BJ (cell line): Measurements from ENCODE around the gene TRANK1. TPM values are rescaled to one million over a fixed set of nuclear protein-coding genes. Genes with fewer than 3 reads are reported as not detected.

Experiments used
- CTCF ChIA-PET: fragments of 350-600 bp; formaldehyde crosslinking; extraction: SDS; loops from one replicate; lab custom pipeline; 2021; ENCODE audit warnings: antibody characterized with exemption, inconsistent platforms; lab: Yijun Ruan, JAX
- POLR2A ChIA-PET: fragments of 300-600 bp; sonication (Branson Sonifier 250); formaldehyde crosslinking; extraction: SDS; loops from one replicate; lab custom pipeline; 2021; ENCODE audit warnings: antibody characterized with exemption; lab: Charles Lee
- DNase-seq: peaks from one replicate; pipeline ENCODE4 v3.0.0-alpha.2; 2011; ENCODE audit warnings: low read depth
- H3K27me3 ChIP-seq: 2 replicates; pipeline ENCODE4 v1.6.0; 2011; ENCODE audit warnings: low read length; ENCODE audit not compliant: control insufficient read depth, insufficient read depth
- H3K36me3 ChIP-seq: 2 replicates; pipeline ENCODE4 v1.5.1; 2011; ENCODE audit warnings: low read length; ENCODE audit not compliant: control insufficient read depth, insufficient read depth
- H3K4me3 ChIP-seq: 2 replicates; pipeline ENCODE4 v1.5.1; 2011; ENCODE audit warnings: low read depth, mild to moderate bottlenecking, control low read depth, low read length
- CTCF ChIP-seq: IDR thresholded peaks from 2 replicates; pipeline ENCODE4 v1.5.1; 2011; ENCODE audit warnings: low read depth, mild to moderate bottlenecking, control low read depth, inconsistent platforms, low read length, moderate library complexity; ENCODE audit not compliant: insufficient read depth
- polyA plus RNA-seq: library from polyadenylated mRNA; depleted of rRNA; stranded (reverse); fragments of >200 nt; gene quantifications from 2 replicates; pipeline ENCODE4 v1.2.3, GENCODE V29; 2011

The TRANK1 gene
- polyA plus RNA-seq, 1 experiment: 11.3 TPM

DNA sequence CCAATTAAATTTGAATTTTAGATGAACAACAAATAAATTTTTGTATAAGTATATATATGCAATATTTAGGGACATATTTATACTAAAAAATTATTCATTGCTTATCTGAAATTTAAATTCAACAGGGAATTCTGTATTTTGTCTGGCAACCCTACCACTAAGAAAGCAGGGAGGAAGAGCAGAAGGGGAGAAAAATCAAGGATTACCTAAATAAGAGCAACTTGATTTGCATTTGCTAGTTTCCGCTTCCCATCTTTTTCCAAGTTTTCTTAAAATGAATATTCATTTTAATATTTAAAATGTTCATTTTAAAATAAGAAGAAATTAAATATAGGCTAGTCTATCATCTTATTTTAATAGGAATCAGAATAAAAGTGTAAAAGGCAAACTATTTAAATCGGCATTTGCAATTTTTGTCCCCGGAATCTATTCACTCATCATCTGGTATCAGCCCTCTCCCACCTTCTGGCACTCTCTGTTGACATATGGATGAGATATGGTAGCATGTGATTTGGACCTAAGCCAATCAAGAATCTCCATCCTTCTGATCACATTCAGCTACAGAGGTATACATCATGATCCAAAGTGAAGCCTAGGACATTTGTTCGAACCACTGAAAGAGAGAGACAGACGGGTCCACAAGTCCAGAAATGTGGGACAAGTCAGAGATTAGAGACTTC lies 82.6 kb downstream of the TRANK1 start:
- Histone ChIP-seq H3K27me3 (no peaks in the 10 kb centered on the region), H3K4me3 (no peak overlapping the region), H3K36me3 (peaks cover 7% of the 10 kb centered on the region)
- no peak for DNase-seq
- no peak for TF ChIP-seq CTCF
- POLR2A ChIA-PET: no interaction called here
- CTCF ChIA-PET: interaction anchor here (1.7 kb wide), 1 partner anchor 96 kb away, joined by 4 read pairs; no protein-coding TSS in a partner anchor

GRCh38 chr3:36859494-36859893 lies 85.4 kb downstream of the TRANK1 start:
- Histone ChIP-seq H3K36me3 (peaks cover 9% of the 10 kb centered on the region), H3K4me3 (no peak overlapping the region), H3K27me3 (no peaks in the 10 kb centered on the region)
- POLR2A ChIA-PET: no interaction called here
- no peak for DNase-seq
- CTCF ChIA-PET: interaction anchor here (0.6 kb wide), 1 partner anchor 312 kb away, joined by 3 read pairs; no protein-coding TSS in a partner anchor
- TF ChIP-seq CTCF: no peak

DNA sequence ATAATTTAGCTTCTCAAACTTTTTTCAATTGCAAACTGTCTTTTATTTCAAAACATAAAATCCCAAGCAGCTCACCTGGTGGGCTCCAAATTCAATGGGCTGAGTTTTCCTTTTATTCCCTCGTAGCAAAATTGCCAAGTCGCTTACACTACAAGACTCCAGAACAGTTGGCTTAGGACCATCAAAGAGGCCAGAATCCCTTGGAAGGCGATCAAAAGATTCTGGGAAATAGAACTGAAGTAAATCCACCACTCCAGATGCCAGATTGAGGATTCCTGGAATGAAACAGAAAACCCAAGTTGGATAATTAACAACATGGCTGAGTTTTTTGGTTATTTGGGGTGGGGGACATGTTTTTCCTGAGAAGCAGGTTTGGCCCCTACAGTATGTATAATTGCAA lies 92.8 kb downstream of the TRANK1 start:
- H3K27me3 ChIP-seq: no peaks in the 10 kb centered on the region
- TF ChIP-seq CTCF: no peak
- DNase-seq: no peak
- ChIA-PET CTCF (interaction anchor here (0.5 kb wide), 1 partner anchor 225 kb away, joined by 4 read pairs; no protein-coding TSS in a partner anchor), POLR2A (no interaction called here)
- H3K4me3 ChIP-seq: no peak overlapping the region
- peaks cover 7% of the 10 kb centered on the region for H3K36me3 ChIP-seq

DNA sequence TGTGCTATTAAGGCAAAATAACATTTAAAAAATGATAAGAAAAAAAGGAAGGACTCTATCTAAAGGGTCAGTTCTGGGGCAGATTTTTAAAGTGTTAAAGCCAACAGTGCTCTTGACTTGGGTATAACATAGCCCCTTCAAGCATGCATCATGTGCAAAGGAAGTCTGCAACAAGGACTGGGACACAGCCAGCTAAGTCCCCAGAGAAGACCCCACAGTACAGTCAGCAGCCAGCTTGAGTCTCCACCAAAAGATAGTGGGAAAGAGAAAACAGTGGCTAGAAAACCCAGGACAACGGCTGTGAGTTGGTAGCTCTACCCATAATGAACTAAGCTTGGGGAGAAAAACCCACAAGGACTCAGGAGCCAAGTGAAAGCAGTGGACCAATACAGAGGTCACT lies 94.1 kb downstream of the TRANK1 start:
- H3K4me3 ChIP-seq: no peak overlapping the region
- H3K36me3 ChIP-seq: peaks cover 7% of the 10 kb centered on the region
- DNase-seq: no peak
- CTCF ChIA-PET: interaction anchor here (1.0 kb wide), 1 partner anchor 16 kb away, joined by 3 read pairs; no protein-coding TSS in a partner anchor
- TF ChIP-seq CTCF: no peak
- POLR2A ChIA-PET: no interaction called here
- H3K27me3 ChIP-seq: no peaks in the 10 kb centered on the region

- ChIA-PET CTCF (interaction anchor here (0.6 to 1.2 kb wide), 2 partner anchors 22 to 113 kb away, joined by 3 to 5 read pairs; no protein-coding TSS in a partner anchor), POLR2A (no interaction called here)
- no peak for DNase-seq
- Histone ChIP-seq H3K4me3 (no peak overlapping the region), H3K27me3 (no peaks in the 10 kb centered on the region), H3K36me3 (peaks cover 11% of the 10 kb centered on the region)
- no peak for TF ChIP-seq CTCF
Measured at GRCh38 chr3:36846406-36846805, 98.4 kb downstream of the TRANK1 start.
